22Rv1 (cell line): ENCODE data around the gene SPON2.

Experiments used
- CTCF ChIP-seq: fragments of 450-650 bp; IDR thresholded peaks from 2 replicates; pipeline ENCODE4 v1.5.1; 2017; ENCODE audit warnings: mild to moderate bottlenecking
- ZFX ChIP-seq: fragments of 450-650 bp; IDR thresholded peaks from 2 replicates; pipeline ENCODE4 v1.6.1; 2017; ENCODE audit warnings: antibody characterized with exemption, borderline replicate concordance

- no peak for TF ChIP-seq CTCF
- TF ChIP-seq ZFX: no peak
Observed at GRCh38 chr4:1124818-1125217, 47.6 kb downstream of the SPON2 start.
